ENCODE measurements around the gene PRELID1. TPM values are rescaled to one million over a fixed set of nuclear protein-coding genes. Genes with fewer than 3 reads are reported as not detected.
"Not testable (repeated sequence)": the region's sequence is repeated elsewhere in the genome, so short reads cannot be mapped to it uniquely, and the experiment has no call there.

Gene PRELID1
- total RNA-seq, result 239 and 250 TPM in 2 replicates

GRCh38 chr5:177303121-177303924, at the start of gene PRELID1, which contains the start of gene RAB24:
PRELID1 (plus strand) TSS chr5:177303799; CDS start chr5:177303986, 187 bp downstream.
RAB24 (minus strand) TSS chr5:177303719; CDS start chr5:177303288, 431 bp downstream.
- peaks cover 59% of the 10 kb centered on the region for H3K36me3 Mint-ChIP-seq (ENCODE audit: low read depth)
- H3K4me1 Mint-ChIP-seq (ENCODE audit: low read depth), result peaks cover 75% of the 10 kb centered on the region
- peak; percentile 86 for DNase-seq (ENCODE audit: low spot score)
- intact Hi-C loops (cut with micrococcal nuclease), result loop anchor here (1.0 to 5.0 kb wide), 5 partner anchors 8 to 914 kb away; partner anchors contain the start of genes FAF2, MXD3 and NSD1
- peak within 1 kb of the TSS; percentile 93 for H3K4me3 Mint-ChIP-seq
- peak within 1 kb of the TSS; percentile 84 for H3K27ac Mint-ChIP-seq
- H3K27me3 Mint-ChIP-seq (ENCODE audit: insufficient read depth), result no peaks in the 10 kb centered on the region
- H3K9me3 Mint-ChIP-seq, result no peaks in the 10 kb centered on the region

- H3K4me1 Mint-ChIP-seq (ENCODE audit: low read depth), result peaks cover 12% of the 10 kb centered on the region
- no peaks in the 10 kb centered on the region for H3K9me3 Mint-ChIP-seq
- H3K4me3 Mint-ChIP-seq, result no peak overlapping the region
- no peaks in the 10 kb centered on the region for H3K27me3 Mint-ChIP-seq (ENCODE audit: insufficient read depth)
- no peak for DNase-seq (ENCODE audit: low spot score)
- H3K27ac Mint-ChIP-seq, result peak overlapping the region; percentile 20
- H3K36me3 Mint-ChIP-seq (ENCODE audit: low read depth), result peaks cover 48% of the 10 kb centered on the region
- intact Hi-C loops (cut with micrococcal nuclease), result no loop called here
Measured at GRCh38 chr5:177256296-177256695, 47.3 kb upstream of the PRELID1 start.

- H3K9me3 Mint-ChIP-seq; H3K4me3 Mint-ChIP-seq; H3K27me3 Mint-ChIP-seq (ENCODE audit: insufficient read depth); H3K27ac Mint-ChIP-seq; intact Hi-C loops (cut with micrococcal nuclease); DNase-seq (ENCODE audit: low spot score): not testable (repeated sequence)
- H3K4me1 Mint-ChIP-seq (ENCODE audit: low read depth), result peaks cover 12% of the 10 kb centered on the region
- H3K36me3 Mint-ChIP-seq (ENCODE audit: low read depth), result peaks cover 52% of the 10 kb centered on the region
Measured at GRCh38 chr5:177258711-177259110, 44.9 kb upstream of the PRELID1 start.

- DNase-seq (ENCODE audit: low spot score), result no peak
- no peak overlapping the region for H3K4me3 Mint-ChIP-seq
- H3K9me3 Mint-ChIP-seq, result no peaks in the 10 kb centered on the region
- peaks cover 45% of the 10 kb centered on the region for H3K36me3 Mint-ChIP-seq (ENCODE audit: low read depth)
- no peak overlapping the region for H3K27ac Mint-ChIP-seq
- H3K4me1 Mint-ChIP-seq (ENCODE audit: low read depth), result peaks cover 10% of the 10 kb centered on the region
- intact Hi-C loops (cut with micrococcal nuclease), result no loop called here
- no peaks in the 10 kb centered on the region for H3K27me3 Mint-ChIP-seq (ENCODE audit: insufficient read depth)
Measured at GRCh38 chr5:177260961-177261360, 42.6 kb upstream of the PRELID1 start.

- DNase-seq (ENCODE audit: low spot score), result no peak
- H3K27me3 Mint-ChIP-seq (ENCODE audit: insufficient read depth), result no peaks in the 10 kb centered on the region
- intact Hi-C loops (cut with micrococcal nuclease), result no loop called here
- H3K27ac Mint-ChIP-seq, result no peak overlapping the region
- H3K9me3 Mint-ChIP-seq, result no peaks in the 10 kb centered on the region
- H3K4me1 Mint-ChIP-seq (ENCODE audit: low read depth), result peaks cover 8% of the 10 kb centered on the region
- H3K36me3 Mint-ChIP-seq (ENCODE audit: low read depth), result peaks cover 49% of the 10 kb centered on the region
- no peak overlapping the region for H3K4me3 Mint-ChIP-seq
Measured at GRCh38 chr5:177261510-177261909, 42.1 kb upstream of the PRELID1 start.

- peaks cover 9% of the 10 kb centered on the region for H3K4me1 Mint-ChIP-seq (ENCODE audit: low read depth)
- peak overlapping the region; percentile 44 for H3K27ac Mint-ChIP-seq
- no peak overlapping the region for H3K4me3 Mint-ChIP-seq
- H3K27me3 Mint-ChIP-seq (ENCODE audit: insufficient read depth), result no peaks in the 10 kb centered on the region
- peaks cover 51% of the 10 kb centered on the region for H3K36me3 Mint-ChIP-seq (ENCODE audit: low read depth)
- DNase-seq (ENCODE audit: low spot score), result no peak
- H3K9me3 Mint-ChIP-seq, result no peaks in the 10 kb centered on the region
- intact Hi-C loops (cut with micrococcal nuclease), result no loop called here
Measured at GRCh38 chr5:177264178-177264577, 39.4 kb upstream of the PRELID1 start.

GRCh38 chr5:177265395-177265794, 38.2 kb upstream of the PRELID1 start:
- intact Hi-C loops (cut with micrococcal nuclease), result no loop called here
- Mint-ChIP-seq H3K27me3 (ENCODE audit: insufficient read depth) (no peaks in the 10 kb centered on the region), H3K4me3 (no peak overlapping the region), H3K36me3 (ENCODE audit: low read depth) (peaks cover 48% of the 10 kb centered on the region), H3K9me3 (no peaks in the 10 kb centered on the region), H3K4me1 (ENCODE audit: low read depth) (peaks cover 12% of the 10 kb centered on the region), H3K27ac (no peak overlapping the region)
- DNase-seq (ENCODE audit: low spot score), result no peak

GRCh38 chr5:177269232-177269895, 34.2 kb upstream of the PRELID1 start:
- DNase-seq (ENCODE audit: low spot score), result no peak
- intact Hi-C loops (cut with micrococcal nuclease), result no loop called here

GRCh38 chr5:177269976-177270375, 33.6 kb upstream of the PRELID1 start:
- H3K36me3 Mint-ChIP-seq (ENCODE audit: low read depth), result peaks cover 48% of the 10 kb centered on the region
- H3K27me3 Mint-ChIP-seq (ENCODE audit: insufficient read depth), result no peaks in the 10 kb centered on the region
- H3K4me3 Mint-ChIP-seq, result no peak overlapping the region
- DNase-seq (ENCODE audit: low spot score), result no peak
- no peaks in the 10 kb centered on the region for H3K9me3 Mint-ChIP-seq
- intact Hi-C loops (cut with micrococcal nuclease), result no loop called here
- H3K4me1 Mint-ChIP-seq (ENCODE audit: low read depth), result peaks cover 4% of the 10 kb centered on the region
- no peak overlapping the region for H3K27ac Mint-ChIP-seq

More at GRCh38 chr5:177269232-177269895, 34.2 kb upstream of the PRELID1 start:
- Mint-ChIP-seq H3K4me1 (ENCODE audit: low read depth) (peaks cover 9% of the 10 kb centered on the region), H3K9me3 (no peaks in the 10 kb centered on the region), H3K36me3 (ENCODE audit: low read depth) (peaks cover 45% of the 10 kb centered on the region), H3K27ac (no peak overlapping the region), H3K4me3 (no peak overlapping the region), H3K27me3 (ENCODE audit: insufficient read depth) (no peaks in the 10 kb centered on the region)

GRCh38 chr5:177270653-177271052, 32.9 kb upstream of the PRELID1 start:
- peaks cover 50% of the 10 kb centered on the region for H3K36me3 Mint-ChIP-seq (ENCODE audit: low read depth)

GRCh38 chr5:177271113-177271512, 32.5 kb upstream of the PRELID1 start:
- intact Hi-C loops (cut with micrococcal nuclease), result no loop called here
- Mint-ChIP-seq H3K27ac (no peak overlapping the region), H3K27me3 (ENCODE audit: insufficient read depth) (no peaks in the 10 kb centered on the region), H3K4me1 (ENCODE audit: low read depth) (peaks cover 4% of the 10 kb centered on the region), H3K36me3 (ENCODE audit: low read depth) (peaks cover 48% of the 10 kb centered on the region), H3K9me3 (no peaks in the 10 kb centered on the region), H3K4me3 (no peak overlapping the region)
- no peak for DNase-seq (ENCODE audit: low spot score)

More at GRCh38 chr5:177270653-177271052, 32.9 kb upstream of the PRELID1 start:
- DNase-seq (ENCODE audit: low spot score), result no peak
- H3K9me3 Mint-ChIP-seq, result no peaks in the 10 kb centered on the region
- H3K27ac Mint-ChIP-seq, result no peak overlapping the region
- H3K4me3 Mint-ChIP-seq, result no peak overlapping the region
- intact Hi-C loops (cut with micrococcal nuclease), result no loop called here
- H3K27me3 Mint-ChIP-seq (ENCODE audit: insufficient read depth), result no peaks in the 10 kb centered on the region
- H3K4me1 Mint-ChIP-seq (ENCODE audit: low read depth), result peaks cover 4% of the 10 kb centered on the region

- Mint-ChIP-seq H3K27ac (no peak overlapping the region), H3K4me3 (no peak overlapping the region), H3K9me3 (no peaks in the 10 kb centered on the region), H3K36me3 (ENCODE audit: low read depth) (peaks cover 41% of the 10 kb centered on the region), H3K4me1 (ENCODE audit: low read depth) (peaks cover 21% of the 10 kb centered on the region), H3K27me3 (ENCODE audit: insufficient read depth) (no peaks in the 10 kb centered on the region)
- DNase-seq (ENCODE audit: low spot score), result no peak
- intact Hi-C loops (cut with micrococcal nuclease), result no loop called here
Measured at GRCh38 chr5:177275883-177276282, 27.7 kb upstream of the PRELID1 start.

GRCh38 chr5:177276886-177277285, 26.7 kb upstream of the PRELID1 start:
- intact Hi-C loops (cut with micrococcal nuclease), result no loop called here
- no peaks in the 10 kb centered on the region for H3K9me3 Mint-ChIP-seq
- no peak for DNase-seq (ENCODE audit: low spot score)
- peak overlapping the region; percentile 18 for H3K27ac Mint-ChIP-seq
- no peaks in the 10 kb centered on the region for H3K27me3 Mint-ChIP-seq (ENCODE audit: insufficient read depth)
- H3K4me1 Mint-ChIP-seq (ENCODE audit: low read depth), result peaks cover 21% of the 10 kb centered on the region
- H3K36me3 Mint-ChIP-seq (ENCODE audit: low read depth), result peaks cover 43% of the 10 kb centered on the region
- no peak overlapping the region for H3K4me3 Mint-ChIP-seq

All from activated T-helper 1 cell treated with anti-CD3 and anti-CD28 coated beads, Interleukin-12 subunit alpha, Interleukin-12 subunit beta, Interleukin-2, Interleukin-4 antibody, amounts not matched to agents 30 ng/mL and 10 ng/mL and 1 ng/mL, durations not matched to agents 14 hours and 24 hours and 36 hours (primary cell).